ENCODE data around the gene COL6A1.
"Not testable (repeated sequence)": the region's sequence is repeated elsewhere in the genome, so short reads cannot be mapped to it uniquely, and the experiment has no call there.

COL6A1 gene

GRCh38 chr21:45966791-45967394 is 14.7 kb upstream of the COL6A1 start:
- DNase-seq: no peak

- no peak for DNase-seq
Measured at GRCh38 chr21:45969921-45970673, 11.5 kb upstream of the COL6A1 start.

GRCh38 chr21:45970674-45971615 is 10.6 kb upstream of the COL6A1 start:
- peak; percentile 12 to 18 for DNase-seq

- DNase-seq: no peak
Measured at GRCh38 chr21:45971616-45972352, 9.8 kb upstream of the COL6A1 start.

GRCh38 chr21:45972353-45972715 is 9.2 kb upstream of the COL6A1 start:
- DNase-seq: no peak

- DNase-seq: no peak
Measured at GRCh38 chr21:45972716-45973474, 8.7 kb upstream of the COL6A1 start.

- DNase-seq: peak; percentile 35 to 61
Measured at GRCh38 chr21:45973475-45974072, 8.0 kb upstream of the COL6A1 start.

GRCh38 chr21:45974073-45975019 is 7.2 kb upstream of the COL6A1 start:
- no peak for DNase-seq

GRCh38 chr21:45975020-45975666 is 6.4 kb upstream of the COL6A1 start:
- no peak for DNase-seq

GRCh38 chr21:45975667-45976409 is 5.7 kb upstream of the COL6A1 start:
- not testable (repeated sequence) for DNase-seq

- no peak for DNase-seq
Measured at GRCh38 chr21:45976701-45977311, 4.8 kb upstream of the COL6A1 start.

- no peak for DNase-seq
Measured at GRCh38 chr21:45977396-45977795, 4.2 kb upstream of the COL6A1 start.

GRCh38 chr21:45979141-45979631 is 2.4 kb upstream of the COL6A1 start:
- DNase-seq: no peak

GRCh38 chr21:45979651-45980050 is 1.9 kb upstream of the COL6A1 start:
- no peak for DNase-seq

GRCh38 chr21:45980271-45980670 is 1.3 kb upstream of the COL6A1 start:
- no peak for DNase-seq

GRCh38 chr21:45980697-45981096 is 873 bp upstream of the COL6A1 start:
- no peak for DNase-seq

- no peak for DNase-seq
Measured at GRCh38 chr21:45982092-45982757, 655 bp downstream of the COL6A1 start.

Measured in Kasumi-1 (cell line).